ENCODE results near the gene MPV17L2.
A peak's percentile ranks its signal among the peaks of the same experiment; 100 is the strongest.

MPV17L2 gene

GRCh38 chr19:18161636-18162002 lies 31.4 kb upstream of the MPV17L2 start:
- no peak overlapping the region for H3K4me3 ChIP-seq (ENCODE audit: low read length)
- H3K27ac ChIP-seq (ENCODE audit: low read length): no peak overlapping the region
- H3K36me3 ChIP-seq (ENCODE audit: insufficient read depth, low read depth, low read length): peaks cover 38% of the 10 kb centered on the region
- no peaks in the 10 kb centered on the region for H3K9me3 ChIP-seq (ENCODE audit: insufficient read depth, low read depth, low read length)
- H3K9ac ChIP-seq (ENCODE audit: low read depth, low read length): no peak overlapping the region
- H3K4me1 ChIP-seq (ENCODE audit: insufficient read depth, low read length): no peaks in the 10 kb centered on the region
- no peaks in the 10 kb centered on the region for H3K27me3 ChIP-seq (ENCODE audit: insufficient read depth, low read length)

DNA sequence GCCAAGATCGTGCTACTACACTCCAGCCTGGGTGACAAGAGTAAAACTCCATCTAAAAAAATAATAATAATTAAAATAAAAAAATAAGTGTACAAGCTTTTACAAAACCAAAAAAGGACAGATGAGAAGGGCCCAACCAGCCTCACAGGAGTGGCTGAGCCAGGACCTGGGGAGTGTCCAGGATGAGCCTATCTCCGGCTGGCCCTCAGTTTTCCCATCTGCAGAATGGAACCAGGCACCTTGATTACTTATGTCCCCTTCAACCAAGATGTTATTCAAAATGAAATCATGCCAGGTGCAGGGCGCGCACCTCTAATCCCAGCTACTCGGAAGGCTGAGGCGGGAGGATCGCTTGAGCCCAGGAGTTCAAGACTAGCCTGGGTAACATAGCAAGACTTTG lies 28.9 kb upstream of the MPV17L2 start:
- Histone ChIP-seq H3K9me3 (ENCODE audit: insufficient read depth, low read depth, low read length) (no peaks in the 10 kb centered on the region), H3K4me1 (ENCODE audit: insufficient read depth, low read length) (no peaks in the 10 kb centered on the region), H3K36me3 (ENCODE audit: insufficient read depth, low read depth, low read length) (peaks cover 55% of the 10 kb centered on the region), H3K27ac (ENCODE audit: low read length) (no peak overlapping the region), H3K4me3 (ENCODE audit: low read length) (no peak overlapping the region), H3K27me3 (ENCODE audit: insufficient read depth, low read length) (no peaks in the 10 kb centered on the region), H3K9ac (ENCODE audit: low read depth, low read length) (no peak overlapping the region)

DNA sequence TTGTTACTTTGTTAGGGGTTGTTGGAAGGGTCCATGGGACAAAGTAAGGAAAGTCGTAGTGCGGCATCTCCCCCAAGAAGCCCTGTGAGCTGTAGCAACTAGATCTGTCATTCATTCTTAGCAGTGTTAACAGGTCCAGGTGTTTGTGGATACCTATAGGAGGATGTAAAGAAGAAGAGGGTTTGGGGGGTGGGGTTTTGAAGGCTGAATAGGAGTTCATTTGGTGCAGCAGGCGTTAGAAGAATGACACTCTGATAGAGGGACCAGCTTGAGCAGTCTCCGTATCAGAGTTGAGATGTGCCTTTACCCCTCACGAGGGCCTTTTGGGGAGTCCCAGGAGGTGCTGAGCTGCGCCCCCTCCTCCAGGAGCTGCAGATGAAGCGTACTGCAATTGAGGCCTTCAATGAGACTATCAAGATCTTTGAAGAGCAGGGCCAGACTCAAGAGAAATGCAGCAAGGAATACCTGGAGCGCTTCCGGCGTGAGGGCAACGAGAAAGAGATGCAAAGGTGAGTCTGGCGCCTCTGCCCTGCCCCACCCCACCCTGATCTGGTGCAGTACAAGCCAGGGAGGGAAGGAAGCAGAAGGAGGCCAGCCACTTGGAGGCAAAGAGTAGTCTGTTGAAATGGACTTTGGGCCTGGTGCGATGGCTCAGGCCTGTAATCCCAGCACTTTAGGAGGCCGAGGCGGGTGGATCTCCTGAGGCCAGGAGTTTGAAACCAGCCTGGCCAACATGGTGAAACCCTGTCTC lies 27.0 kb upstream of the MPV17L2 start:
- Histone ChIP-seq H3K27ac (ENCODE audit: low read length) (no peak overlapping the region), H3K36me3 (ENCODE audit: insufficient read depth, low read depth, low read length) (peaks cover 61% of the 10 kb centered on the region), H3K27me3 (ENCODE audit: insufficient read depth, low read length) (no peaks in the 10 kb centered on the region), H3K9me3 (ENCODE audit: insufficient read depth, low read depth, low read length) (no peaks in the 10 kb centered on the region), H3K9ac (ENCODE audit: low read depth, low read length) (no peak overlapping the region), H3K4me1 (ENCODE audit: insufficient read depth, low read length) (no peaks in the 10 kb centered on the region), H3K4me3 (ENCODE audit: low read length) (no peak overlapping the region)

DNA sequence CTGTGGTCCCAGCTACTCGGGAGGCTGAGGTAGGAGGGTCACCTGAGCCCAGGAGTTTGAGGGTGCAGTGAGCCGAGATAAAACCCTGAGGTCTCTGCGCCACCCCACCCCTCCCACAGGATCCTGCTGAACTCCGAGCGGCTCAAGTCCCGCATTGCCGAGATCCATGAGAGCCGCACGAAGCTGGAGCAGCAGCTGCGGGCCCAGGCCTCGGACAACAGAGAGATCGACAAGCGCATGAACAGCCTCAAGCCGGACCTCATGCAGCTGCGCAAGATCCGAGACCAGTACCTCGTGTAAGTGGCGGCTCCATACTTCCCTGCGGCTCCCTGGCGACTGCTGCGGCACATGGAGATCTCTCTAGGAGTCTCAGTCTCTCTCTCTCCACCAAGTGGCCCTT lies 26.0 kb upstream of the MPV17L2 start:
- H3K36me3 ChIP-seq (ENCODE audit: insufficient read depth, low read depth, low read length): peaks cover 56% of the 10 kb centered on the region
- H3K4me1 ChIP-seq (ENCODE audit: insufficient read depth, low read length): no peaks in the 10 kb centered on the region
- H3K4me3 ChIP-seq (ENCODE audit: low read length): no peak overlapping the region
- no peak overlapping the region for H3K27ac ChIP-seq (ENCODE audit: low read length)
- no peaks in the 10 kb centered on the region for H3K9me3 ChIP-seq (ENCODE audit: insufficient read depth, low read depth, low read length)
- no peaks in the 10 kb centered on the region for H3K27me3 ChIP-seq (ENCODE audit: insufficient read depth, low read length)
- no peak overlapping the region for H3K9ac ChIP-seq (ENCODE audit: low read depth, low read length)

- no peak overlapping the region for H3K9ac ChIP-seq (ENCODE audit: low read depth, low read length)
- H3K4me1 ChIP-seq (ENCODE audit: insufficient read depth, low read length): no peaks in the 10 kb centered on the region; the same call in 1 of the 2 replicates
- no peaks in the 10 kb centered on the region for H3K27me3 ChIP-seq (ENCODE audit: insufficient read depth, low read length)
- H3K4me3 ChIP-seq (ENCODE audit: low read length): no peak overlapping the region
- H3K9me3 ChIP-seq (ENCODE audit: insufficient read depth, low read depth, low read length): no peaks in the 10 kb centered on the region
- H3K27ac ChIP-seq (ENCODE audit: low read length): no peak overlapping the region
- peaks cover 48% of the 10 kb centered on the region for H3K36me3 ChIP-seq (ENCODE audit: insufficient read depth, low read depth, low read length)
Observed at GRCh38 chr19:18167975-18168645, 24.9 kb upstream of the MPV17L2 start.

DNA sequence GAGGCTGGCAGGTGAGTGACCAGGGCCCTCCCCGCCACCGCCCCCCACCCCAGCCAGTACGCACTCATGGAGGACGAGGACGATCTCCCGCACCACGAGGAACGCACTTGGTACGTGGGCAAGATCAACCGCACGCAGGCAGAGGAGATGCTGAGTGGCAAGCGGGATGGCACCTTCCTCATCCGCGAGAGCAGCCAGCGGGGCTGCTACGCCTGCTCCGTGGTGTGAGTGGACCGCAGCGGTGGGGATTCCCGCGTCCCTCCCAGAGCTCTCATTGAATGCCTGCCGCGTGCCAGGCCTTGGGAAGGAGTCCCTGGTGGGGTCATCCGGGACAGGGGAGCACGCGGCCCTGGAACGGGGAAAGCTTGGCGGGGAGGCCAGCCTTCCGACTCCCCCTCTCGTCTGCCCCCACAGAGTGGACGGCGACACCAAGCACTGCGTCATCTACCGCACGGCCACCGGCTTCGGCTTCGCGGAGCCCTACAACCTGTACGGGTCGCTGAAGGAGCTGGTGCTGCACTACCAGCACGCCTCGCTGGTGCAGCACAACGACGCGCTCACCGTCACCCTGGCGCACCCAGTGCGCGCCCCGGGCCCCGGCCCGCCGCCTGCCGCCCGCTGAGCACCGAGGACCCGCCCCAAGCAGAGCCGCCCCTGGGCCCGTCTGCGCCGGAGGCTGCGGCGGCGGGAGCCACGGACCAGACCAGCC lies 24.2 kb upstream of the MPV17L2 start:
- Histone ChIP-seq H3K9me3 (ENCODE audit: insufficient read depth, low read depth, low read length) (no peaks in the 10 kb centered on the region), H3K9ac (ENCODE audit: low read depth, low read length) (no peak overlapping the region), H3K36me3 (ENCODE audit: insufficient read depth, low read depth, low read length) (peaks cover 41% of the 10 kb centered on the region), H3K4me1 (ENCODE audit: insufficient read depth, low read length) (no peaks in the 10 kb centered on the region; the same call in 1 of the 2 replicates), H3K27ac (ENCODE audit: low read length) (no peak overlapping the region), H3K4me3 (ENCODE audit: low read length) (no peak overlapping the region), H3K27me3 (ENCODE audit: insufficient read depth, low read length) (peaks cover 3% of the 10 kb centered on the region; the same call in 1 of the 2 replicates)

DNA sequence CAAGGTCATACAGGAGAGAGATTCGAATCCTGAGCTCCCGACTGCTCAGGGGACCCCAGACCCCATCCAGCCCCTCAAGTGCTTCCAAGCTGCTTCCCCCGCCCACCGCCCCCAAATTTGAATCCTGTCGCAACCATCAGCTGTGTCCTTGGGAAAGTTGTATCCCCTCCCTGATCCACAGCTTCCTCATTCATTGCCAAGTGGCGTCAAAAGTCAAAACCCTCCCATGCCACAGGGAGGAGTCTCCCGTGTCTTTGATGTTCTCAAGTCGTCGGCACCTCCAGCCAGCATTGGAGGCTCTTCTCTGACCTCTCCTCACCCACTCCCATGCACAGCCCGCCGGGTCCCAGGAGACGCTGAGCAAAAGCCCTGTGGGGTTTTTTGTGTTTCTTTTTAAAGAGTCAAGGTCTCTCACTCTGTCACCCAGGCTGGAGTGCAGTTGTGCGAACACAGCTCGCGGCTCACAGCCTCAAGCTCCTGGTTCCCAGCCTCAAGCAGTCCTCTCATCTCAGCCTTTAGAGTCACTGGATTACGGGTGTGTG lies 22.2 kb upstream of the MPV17L2 start:
- no peak overlapping the region for H3K27ac ChIP-seq (ENCODE audit: low read length)
- H3K9me3 ChIP-seq (ENCODE audit: insufficient read depth, low read depth, low read length): no peaks in the 10 kb centered on the region
- H3K4me1 ChIP-seq (ENCODE audit: insufficient read depth, low read length): no peaks in the 10 kb centered on the region; the same call in 1 of the 2 replicates
- H3K9ac ChIP-seq (ENCODE audit: low read depth, low read length): no peak overlapping the region
- peaks cover 32% of the 10 kb centered on the region for H3K36me3 ChIP-seq (ENCODE audit: insufficient read depth, low read depth, low read length)
- H3K27me3 ChIP-seq (ENCODE audit: insufficient read depth, low read length): peaks cover 21% of the 10 kb centered on the region
- H3K4me3 ChIP-seq (ENCODE audit: low read length): no peak overlapping the region

- Histone ChIP-seq H3K9me3 (ENCODE audit: insufficient read depth, low read depth, low read length) (no peaks in the 10 kb centered on the region), H3K9ac (ENCODE audit: low read depth, low read length) (no peak overlapping the region), H3K4me1 (ENCODE audit: insufficient read depth, low read length) (no peaks in the 10 kb centered on the region; the same call in 1 of the 2 replicates), H3K27me3 (ENCODE audit: insufficient read depth, low read length) (peaks cover 21% of the 10 kb centered on the region), H3K4me3 (ENCODE audit: low read length) (no peak overlapping the region), H3K36me3 (ENCODE audit: insufficient read depth, low read depth, low read length) (peaks cover 25% of the 10 kb centered on the region), H3K27ac (ENCODE audit: low read length) (no peak overlapping the region)
Observed at GRCh38 chr19:18171605-18172327, 21.3 kb upstream of the MPV17L2 start.

- Histone ChIP-seq H3K9me3 (ENCODE audit: insufficient read depth, low read depth, low read length) (no peaks in the 10 kb centered on the region), H3K27ac (ENCODE audit: low read length) (no peak overlapping the region), H3K4me1 (ENCODE audit: insufficient read depth, low read length) (no peaks in the 10 kb centered on the region; the same call in 1 of the 2 replicates), H3K27me3 (ENCODE audit: insufficient read depth, low read length) (peaks cover 21% of the 10 kb centered on the region), H3K9ac (ENCODE audit: low read depth, low read length) (no peak overlapping the region), H3K36me3 (ENCODE audit: insufficient read depth, low read depth, low read length) (peaks cover 17% of the 10 kb centered on the region; the same call in 1 of the 2 replicates), H3K4me3 (ENCODE audit: low read length) (no peak overlapping the region)
Observed at GRCh38 chr19:18172331-18173053, 20.5 kb upstream of the MPV17L2 start.

DNA sequence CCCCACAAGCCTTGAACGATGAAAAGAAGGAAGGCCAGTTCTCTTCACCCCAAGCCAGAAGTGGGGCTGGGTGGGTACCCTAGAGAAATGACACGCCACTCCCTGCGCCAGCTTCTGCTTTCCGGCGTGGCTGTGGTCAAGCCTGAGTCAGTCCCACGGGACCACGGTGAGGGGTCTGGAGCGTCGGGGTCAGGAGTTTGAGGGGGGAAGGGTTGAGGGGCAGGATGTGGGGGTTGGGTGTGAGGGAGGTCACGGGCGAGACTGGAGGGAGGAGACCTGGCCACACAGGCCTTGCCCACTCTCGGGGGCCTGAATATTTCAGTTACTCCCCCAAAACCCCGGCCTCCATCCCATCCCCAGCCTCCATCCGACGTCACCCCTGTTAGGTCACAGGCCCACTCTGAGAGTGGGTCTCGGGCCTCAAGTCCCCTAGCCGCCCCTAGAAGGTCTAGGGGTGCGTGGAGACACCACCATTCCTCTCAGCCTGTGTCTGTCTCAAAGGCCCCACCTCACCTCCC lies 19.9 kb upstream of the MPV17L2 start:
- Histone ChIP-seq H3K36me3 (ENCODE audit: insufficient read depth, low read depth, low read length) (peaks cover 13% of the 10 kb centered on the region; the same call in 1 of the 2 replicates), H3K4me3 (ENCODE audit: low read length) (peak overlapping the region; percentile 65; the same call in 1 of the 2 replicates), H3K9ac (ENCODE audit: low read depth, low read length) (no peak overlapping the region; the same call in 1 of the 2 replicates), H3K27ac (ENCODE audit: low read length) (no peak overlapping the region), H3K9me3 (ENCODE audit: insufficient read depth, low read depth, low read length) (no peaks in the 10 kb centered on the region), H3K4me1 (ENCODE audit: insufficient read depth, low read length) (no peaks in the 10 kb centered on the region; the same call in 1 of the 2 replicates), H3K27me3 (ENCODE audit: insufficient read depth, low read length) (peaks cover 21% of the 10 kb centered on the region)
